HG02759 (cell line): ENCODE data around the gene MITF.
A peak's percentile ranks its signal among the peaks of the same experiment; 100 is the strongest.

Source experiments
- ATAC-seq: cut with Tn5 transposase; IDR thresholded peaks from one replicate; pipeline ENCODE4 v1.9.1; 2021; ENCODE audit warnings: mild to moderate bottlenecking, moderate library complexity; ENCODE audit not compliant: unreplicated experiment

MITF gene

DNA sequence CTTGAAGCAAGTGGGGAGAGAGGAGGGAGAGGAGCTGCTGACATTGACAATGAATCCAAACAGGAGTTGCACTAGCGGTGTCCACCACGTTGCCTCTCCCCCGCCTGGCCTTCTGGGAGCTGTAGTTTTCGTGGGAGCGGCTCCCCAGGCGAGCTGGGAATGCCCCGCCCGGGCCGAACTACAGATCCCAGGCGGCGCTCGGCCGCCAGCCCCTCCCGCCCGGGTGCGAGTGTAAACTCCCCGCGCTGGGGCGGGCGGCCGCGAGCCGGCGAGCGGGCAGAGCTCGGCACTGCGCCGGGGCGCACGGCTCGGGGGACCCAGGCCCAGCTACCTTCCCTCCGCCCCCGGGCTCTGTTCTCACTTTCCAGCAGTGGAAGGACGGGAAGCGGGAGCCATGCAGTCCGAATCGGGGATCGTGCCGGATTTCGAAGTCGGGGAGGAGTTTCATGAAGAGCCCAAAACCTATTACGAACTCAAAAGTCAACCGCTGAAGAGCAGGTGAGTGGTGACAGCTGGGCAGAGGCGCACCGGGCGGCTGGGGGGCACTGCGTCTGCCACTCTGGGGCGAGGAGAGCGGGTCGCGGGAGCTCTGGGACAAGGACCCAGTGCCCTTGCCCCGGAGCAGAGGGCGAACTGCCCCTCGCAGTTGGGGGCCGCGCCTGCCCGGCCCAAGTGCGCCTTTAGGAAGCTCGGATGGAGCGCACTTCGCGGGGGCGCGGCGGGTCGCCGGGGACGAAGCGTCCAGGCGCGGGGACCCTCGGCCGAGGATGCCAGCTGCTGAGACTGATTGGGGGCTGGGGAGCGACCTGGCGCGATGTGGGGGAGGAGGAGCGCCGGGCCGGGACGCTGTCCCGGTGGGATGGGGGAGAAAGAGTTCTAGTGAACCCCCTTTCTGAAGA is at the start of gene MITF:
Gene MITF, plus strand, starts transcription at position 261 of the 899 bp plus-strand sequence. Its CDS starts 134 bp downstream, at position 395.
- ATAC-seq, result peak; percentile 99

DNA sequence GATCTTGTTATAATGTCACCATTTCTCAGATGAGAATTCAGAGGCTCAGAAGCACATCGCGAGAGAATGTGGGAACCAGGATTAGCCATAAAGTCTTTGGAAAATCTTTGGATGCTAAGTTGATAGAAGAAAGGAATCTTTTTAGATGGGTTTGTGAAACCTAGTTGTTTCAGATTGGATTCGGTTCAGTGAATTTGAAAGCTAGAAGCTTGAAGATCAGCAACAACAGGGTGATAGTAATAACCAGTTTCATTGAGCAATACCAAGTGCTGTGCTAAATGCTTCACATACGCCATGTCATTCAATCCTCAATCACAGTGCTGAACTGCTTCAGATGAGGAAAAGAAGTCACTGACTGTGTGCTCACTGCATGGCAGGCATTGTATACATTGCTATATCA is 47.4 kb upstream of the MITF start:
- ATAC-seq, result no peak

- no peak for ATAC-seq
Observed at GRCh38 chr3:69692761-69693160, 46.5 kb upstream of the MITF start.

GRCh38 chr3:69695443-69695842 is 43.8 kb upstream of the MITF start:
- no peak for ATAC-seq

DNA sequence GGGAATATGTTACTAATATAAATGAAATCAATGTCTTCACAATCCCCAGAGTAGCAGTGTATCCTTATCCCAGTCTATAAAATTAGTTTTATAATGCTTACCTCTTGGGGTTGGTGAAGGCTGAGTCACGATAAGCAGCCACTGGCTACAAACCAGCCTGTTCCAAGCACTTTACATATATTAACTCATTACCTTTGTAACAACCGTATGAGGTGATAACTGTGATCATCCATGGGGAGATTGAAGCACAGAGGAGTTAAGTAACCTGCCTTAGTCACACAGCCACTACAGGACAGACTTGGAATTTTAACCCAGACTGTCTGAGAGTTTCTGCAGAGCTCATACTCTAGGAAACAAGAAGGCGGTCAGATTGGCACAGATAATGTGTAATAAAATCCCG is 43.3 kb upstream of the MITF start:
- ATAC-seq, result no peak

GRCh38 chr3:69696367-69696766 is 42.9 kb upstream of the MITF start:
- no peak for ATAC-seq

- ATAC-seq, result no peak
Observed at GRCh38 chr3:69697381-69697780, 41.9 kb upstream of the MITF start.

DNA sequence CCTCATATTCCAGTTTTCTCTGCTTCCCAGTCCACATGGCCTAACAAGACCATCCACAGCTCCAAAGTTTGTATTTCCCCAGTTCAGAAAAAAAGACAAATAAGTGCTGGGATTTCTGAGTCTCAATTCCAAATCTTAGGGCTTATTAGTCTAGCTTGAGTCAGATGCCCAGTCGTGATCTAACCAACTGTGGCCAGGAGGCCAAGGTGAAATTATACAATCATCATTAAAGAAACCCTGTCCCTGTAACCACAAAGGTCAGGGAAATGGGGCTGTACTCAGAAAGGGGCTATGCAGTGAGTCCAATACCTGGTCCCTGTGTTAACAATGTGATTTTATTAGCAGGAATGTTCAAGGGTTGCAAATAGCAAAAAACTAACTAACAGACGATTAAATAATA is 40.5 kb upstream of the MITF start:
- ATAC-seq, result no peak

- ATAC-seq, result no peak
Observed at GRCh38 chr3:69699183-69699582, 40.1 kb upstream of the MITF start.

DNA sequence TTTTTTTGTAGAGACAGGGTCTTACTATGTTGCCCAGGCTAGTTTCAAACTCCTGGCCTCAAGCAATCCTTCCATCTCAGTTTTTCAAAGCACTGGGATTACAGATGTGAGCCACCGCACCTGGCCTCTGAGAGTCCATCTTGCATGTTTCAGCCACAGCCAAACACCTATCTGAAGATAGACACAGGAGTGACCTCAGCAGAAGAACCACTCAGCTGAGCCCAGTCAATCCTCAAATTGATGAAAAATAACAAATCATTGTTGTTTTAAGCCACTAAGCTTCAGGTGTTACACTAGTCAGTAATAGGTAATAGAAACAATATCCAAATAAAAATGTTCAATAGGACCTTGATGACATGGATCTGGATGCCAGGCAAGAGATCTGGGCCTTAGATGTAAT is 38.3 kb upstream of the MITF start:
- no peak for ATAC-seq

- no peak for ATAC-seq
Observed at GRCh38 chr3:69710153-69710977, 28.9 kb upstream of the MITF start.

DNA sequence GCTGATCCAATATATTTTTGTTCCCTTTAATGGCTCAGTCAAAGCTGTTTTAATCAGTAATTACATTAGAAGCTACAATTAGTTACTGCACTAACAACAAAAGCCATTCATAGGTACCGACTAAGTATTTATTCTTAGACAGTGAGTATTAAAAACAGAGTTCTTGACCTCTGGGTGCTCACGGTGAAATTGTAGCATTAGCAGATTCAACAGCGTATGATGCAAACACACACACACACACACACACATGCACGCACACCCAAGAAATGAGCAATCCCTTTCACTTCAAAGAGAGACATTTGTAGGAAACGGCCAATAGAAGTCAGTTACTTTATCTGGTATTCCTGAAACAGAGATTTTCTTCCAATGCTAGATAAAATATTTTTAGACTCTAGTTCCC is 27.0 kb upstream of the MITF start:
- ATAC-seq, result no peak

GRCh38 chr3:69712933-69713332 is 26.3 kb upstream of the MITF start:
- no peak for ATAC-seq

DNA sequence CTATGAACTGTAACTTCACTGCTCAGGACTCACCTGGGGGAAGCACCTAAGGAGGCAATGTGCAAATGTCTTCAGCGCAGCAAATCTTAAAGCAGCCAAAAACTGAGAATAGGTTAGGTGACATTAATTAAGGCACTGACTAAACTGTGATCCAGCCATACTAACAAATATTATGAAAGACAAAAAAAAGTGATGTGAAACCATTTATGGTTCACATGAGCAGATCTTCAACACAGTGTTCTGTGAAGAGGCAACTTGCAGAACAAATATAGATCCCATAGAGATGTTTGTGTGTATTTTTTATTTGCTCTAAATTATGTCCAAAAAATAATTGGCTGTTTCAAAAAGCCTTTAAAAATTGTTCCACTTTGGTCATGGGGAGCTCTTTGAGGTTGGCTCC is 24.1 kb upstream of the MITF start:
- ATAC-seq, result no peak

GRCh38 chr3:69716119-69716518 is 23.1 kb upstream of the MITF start:
- ATAC-seq, result no peak

DNA sequence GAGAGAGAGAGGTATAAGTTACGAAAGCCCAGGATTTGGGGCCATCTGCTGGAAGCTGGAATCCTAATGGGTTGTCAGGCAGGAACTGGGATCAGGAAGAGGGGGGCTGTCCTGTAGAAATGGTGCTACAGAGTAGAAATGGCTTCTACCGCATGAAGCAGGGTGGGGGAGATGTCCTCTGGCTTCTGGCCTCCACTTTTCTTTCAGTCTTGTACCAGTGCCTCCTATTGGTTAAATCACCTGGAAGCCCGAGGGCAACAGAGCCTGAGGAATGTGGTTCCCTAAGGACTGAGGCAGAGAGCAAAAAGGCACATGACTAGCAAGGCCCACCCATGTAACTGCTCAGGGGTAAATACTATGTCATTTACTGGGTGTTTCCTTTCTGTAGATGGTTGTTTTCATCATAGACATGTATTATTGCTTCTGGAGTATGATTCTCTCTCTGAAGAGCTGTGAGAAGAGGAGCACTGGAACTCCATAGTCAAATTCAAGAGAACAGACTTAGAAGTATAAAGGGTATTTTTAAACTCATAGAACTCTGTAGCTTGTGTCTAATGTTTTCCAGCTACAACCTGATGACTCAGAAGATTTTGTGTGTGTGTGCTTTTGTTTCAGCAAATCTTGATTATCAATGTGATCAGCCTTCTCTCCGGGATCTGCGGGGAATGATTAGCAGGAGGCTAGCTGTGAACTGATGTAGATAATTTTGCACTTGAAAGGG is 20.2 kb upstream of the MITF start:
- ATAC-seq, result no peak

- ATAC-seq, result no peak
Observed at GRCh38 chr3:69719587-69720122, 19.6 kb upstream of the MITF start.

DNA sequence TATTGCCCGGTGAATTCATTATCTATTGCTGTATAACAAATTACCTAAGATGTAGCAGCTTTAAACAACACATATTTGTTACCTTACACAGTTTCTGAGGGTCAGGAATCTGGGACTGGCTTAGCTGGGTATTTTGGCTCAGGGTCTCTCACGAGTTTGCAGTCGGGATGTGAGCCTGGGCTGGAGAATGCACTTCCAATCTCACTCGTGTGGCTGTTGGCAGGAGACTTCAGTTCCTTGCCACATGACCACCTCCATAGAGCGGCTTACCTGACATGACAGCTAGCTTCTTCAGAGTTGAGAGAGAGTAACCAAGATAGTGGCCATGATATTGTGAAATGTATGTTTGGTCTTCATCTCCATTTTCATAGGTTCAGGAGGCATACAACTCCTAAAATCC is 18.4 kb upstream of the MITF start:
- ATAC-seq, result no peak

DNA sequence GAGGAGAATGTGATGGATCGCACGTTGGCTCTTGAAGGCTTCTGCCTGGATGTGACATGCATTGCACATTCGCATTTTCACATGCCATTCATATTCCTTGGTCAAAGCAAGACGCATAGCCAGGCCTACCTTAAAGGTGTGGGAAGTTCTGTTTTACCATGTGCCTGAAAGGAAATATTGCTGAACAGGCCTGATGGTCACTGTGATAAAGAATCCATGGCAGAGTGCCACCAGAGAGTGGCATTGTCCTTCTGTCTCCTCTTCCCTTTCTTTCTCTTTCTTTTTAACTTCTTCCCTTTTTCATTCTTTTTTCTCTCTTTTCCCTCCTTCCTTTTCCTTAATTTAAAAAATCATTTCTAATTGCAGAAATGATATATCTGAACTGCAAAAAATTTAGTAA is 15.9 kb upstream of the MITF start:
- ATAC-seq, result no peak

DNA sequence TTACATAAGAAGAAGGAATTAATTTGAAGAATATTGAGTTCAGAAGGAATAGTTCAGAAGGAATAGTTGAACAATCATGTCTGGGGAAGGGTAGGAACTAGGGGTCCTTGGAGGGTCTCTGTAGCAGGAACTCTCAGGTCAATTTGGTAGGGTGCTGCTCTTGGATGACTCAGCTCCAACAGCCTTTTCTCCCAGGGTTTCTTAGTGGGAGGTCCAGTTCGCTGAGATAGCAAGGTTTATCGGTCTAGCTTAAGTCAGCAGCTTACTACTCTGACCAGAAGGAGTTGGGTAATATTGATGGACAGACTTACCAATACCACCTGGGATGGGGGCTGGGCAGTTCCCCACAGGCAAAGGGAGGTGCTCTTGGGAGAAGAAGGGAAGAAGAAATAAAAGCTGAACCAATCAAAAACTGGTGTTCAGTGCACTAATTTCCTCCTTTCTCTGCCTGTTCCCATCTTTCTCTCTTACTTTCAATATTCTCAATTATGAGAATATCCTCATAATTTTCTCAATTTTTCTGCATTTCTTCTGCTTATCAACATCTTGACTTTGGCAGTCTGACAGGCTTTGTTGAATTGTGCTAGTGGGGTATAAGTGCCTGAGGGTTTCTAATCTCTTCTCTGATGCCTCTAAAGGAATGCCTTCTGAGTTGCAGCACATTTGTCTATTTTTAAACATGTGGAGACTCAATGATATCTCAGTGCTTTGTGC is 14.4 kb upstream of the MITF start:
- ATAC-seq, result no peak
